ENCODE data around the gene UBA1. TPM values are rescaled to one million over a fixed set of nuclear protein-coding genes. Genes with fewer than 3 reads are reported as not detected.

The UBA1 gene
- total RNA-seq, 1 donor from 2014 or later, result 244 TPM

- H3K36me3 Mint-ChIP-seq (ENCODE audit: low read depth, unreplicated experiment), result no peaks in the 10 kb centered on the region
- no peak overlapping the region for H3K4me3 Mint-ChIP-seq (ENCODE audit: unreplicated experiment)
- H3K9me3 ChIP-seq (ENCODE audit: insufficient read depth, low read depth, low read length), result no peaks in the 10 kb centered on the region
- H3K9me3 Mint-ChIP-seq (ENCODE audit: unreplicated experiment), result no peaks in the 10 kb centered on the region
- no peak overlapping the region for H3K4me2 ChIP-seq (ENCODE audit: low read length)
- no peak overlapping the region for H3K27ac ChIP-seq (ENCODE audit: low read depth, low read length)
- peaks cover 27% of the 10 kb centered on the region for H4K20me1 ChIP-seq (ENCODE audit: insufficient read depth, low read length)
- no peaks in the 10 kb centered on the region for H3K27me3 ChIP-seq (ENCODE audit: insufficient read depth, low read length)
- H3K4me1 ChIP-seq (ENCODE audit: insufficient read depth, low read length), result no peaks in the 10 kb centered on the region
- no peak for DNase-seq (ENCODE audit: low read depth)
- no peak overlapping the region for H3K4me3 ChIP-seq (ENCODE audit: insufficient read depth, low read depth, low read length)
- TF ChIP-seq EZH2 (IDR thresholded peaks at IDR 0.05; ENCODE audit: insufficient read depth, low read length) (no peak), CTCF (IDR thresholded peaks at IDR 0.05; ENCODE audit: insufficient read depth, low read depth, low read length) (no peak)
- H3K27me3 Mint-ChIP-seq (ENCODE audit: low read depth, unreplicated experiment), result no peaks in the 10 kb centered on the region
- no peaks in the 10 kb centered on the region for H3K36me3 ChIP-seq (ENCODE audit: insufficient read depth, low read length)
- no peak overlapping the region for H3K27ac Mint-ChIP-seq (ENCODE audit: unreplicated experiment)
- FAIRE-seq, result peak; percentile 29
- H2AFZ ChIP-seq (ENCODE audit: low read depth, low read length), result no peak overlapping the region
- H3K4me1 Mint-ChIP-seq (ENCODE audit: low read depth, unreplicated experiment), result no peaks in the 10 kb centered on the region
- no peak overlapping the region for H3K9ac ChIP-seq (ENCODE audit: low read length)
- H3K79me2 ChIP-seq (ENCODE audit: insufficient read depth, low read length), result peaks cover 37% of the 10 kb centered on the region
These were observed 25.0 kb upstream of the UBA1 start for GRCh38 chrX:47168495-47169073.

DNA sequence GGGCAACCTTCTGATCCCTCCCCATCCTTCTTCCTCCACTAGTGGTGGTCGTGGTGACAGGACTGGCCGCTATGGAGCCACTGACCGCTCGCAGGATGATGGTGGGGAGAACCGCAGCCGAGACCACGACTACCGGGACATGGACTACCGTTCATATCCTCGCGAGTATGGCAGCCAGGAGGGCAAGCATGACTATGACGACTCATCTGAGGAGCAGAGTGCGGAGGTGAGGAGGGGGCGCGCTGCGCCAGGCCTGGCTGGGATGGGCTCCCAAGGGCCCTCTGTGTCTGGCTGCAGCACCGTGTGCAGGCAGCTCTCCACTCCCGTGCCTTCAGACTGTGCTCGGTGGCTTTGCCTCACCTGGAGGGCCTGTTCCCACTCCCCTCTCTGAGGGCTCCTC is 24.4 kb upstream of the UBA1 start:
- no peaks in the 10 kb centered on the region for H3K4me1 Mint-ChIP-seq (ENCODE audit: low read depth, unreplicated experiment)
- no peak for FAIRE-seq
- H4K20me1 ChIP-seq (ENCODE audit: insufficient read depth, low read length), result peaks cover 27% of the 10 kb centered on the region

More for the DNA sequence above, 24.4 kb upstream of the UBA1 start:
- Mint-ChIP-seq H3K4me3 (ENCODE audit: unreplicated experiment) (no peak overlapping the region), H3K36me3 (ENCODE audit: low read depth, unreplicated experiment) (no peaks in the 10 kb centered on the region), H3K27ac (ENCODE audit: unreplicated experiment) (no peak overlapping the region), H3K27me3 (ENCODE audit: low read depth, unreplicated experiment) (no peaks in the 10 kb centered on the region), H3K9me3 (ENCODE audit: unreplicated experiment) (no peaks in the 10 kb centered on the region)
- Histone ChIP-seq H3K4me3 (ENCODE audit: insufficient read depth, low read depth, low read length) (no peak overlapping the region), H3K36me3 (ENCODE audit: insufficient read depth, low read length) (no peaks in the 10 kb centered on the region), H3K79me2 (ENCODE audit: insufficient read depth, low read length) (peaks cover 33% of the 10 kb centered on the region), H3K27me3 (ENCODE audit: insufficient read depth, low read length) (no peaks in the 10 kb centered on the region), H3K9me3 (ENCODE audit: insufficient read depth, low read depth, low read length) (no peaks in the 10 kb centered on the region), H3K4me2 (ENCODE audit: low read length) (no peak overlapping the region), H3K27ac (ENCODE audit: low read depth, low read length) (no peak overlapping the region), H2AFZ (ENCODE audit: low read depth, low read length) (no peak overlapping the region), H3K4me1 (ENCODE audit: insufficient read depth, low read length) (no peaks in the 10 kb centered on the region), H3K9ac (ENCODE audit: low read length) (no peak overlapping the region)
- DNase-seq (ENCODE audit: low read depth), result no peak
- TF ChIP-seq EZH2 (IDR thresholded peaks at IDR 0.05; ENCODE audit: insufficient read depth, low read length) (no peak), CTCF (IDR thresholded peaks at IDR 0.05; ENCODE audit: insufficient read depth, low read depth, low read length) (no peak)
